SK-N-SH treated with all-trans-retinoic acid at 6 μM for 48 hours (cell line): ENCODE results near the gene ITPKB.

ENCODE experiments used
- ATAC-seq: fragments of 200-7000 bp; cut with Tn5 transposase; 3 replicates; pipeline ENCODE4 v1.9.1; 2020; ENCODE audit warnings: mild to moderate bottlenecking, moderate library complexity
- ARNTL ChIP-seq: fragments of 450-650 bp; formaldehyde crosslinking; IDR thresholded peaks from 2 replicates; pipeline ENCODE4 v1.5.0; 2020; ENCODE audit warnings: low read depth, mild to moderate bottlenecking, moderate library complexity, borderline replicate concordance
- BACH2 ChIP-seq: fragments of 250-450 bp; sonication (Bioruptor Pico); IDR thresholded peaks from 2 replicates; pipeline ENCODE4 v1.9.0; 2021; ENCODE audit warnings: mild to moderate bottlenecking, borderline replicate concordance
- CSDC2 ChIP-seq: fragments of 250-450 bp; sonication (Bioruptor Pico); IDR thresholded peaks from 2 replicates; pipeline ENCODE4 v1.5.0; 2020; ENCODE audit warnings: mild to moderate bottlenecking, moderate library complexity
- ESRRG ChIP-seq: fragments of 250-450 bp; sonication (Bioruptor Pico); IDR thresholded peaks from 2 replicates; pipeline ENCODE4 v1.6.1; 2021; ENCODE audit warnings: mild to moderate bottlenecking
- GLIS3 ChIP-seq: fragments of 250-450 bp; sonication (Bioruptor Pico); IDR thresholded peaks from 2 replicates; pipeline ENCODE4 v1.5.0; 2020; ENCODE audit warnings: mild to moderate bottlenecking, moderate library complexity
- ISL1 ChIP-seq: fragments of 250-450 bp; sonication (Bioruptor Pico); IDR thresholded peaks from 2 replicates; pipeline ENCODE4 v2.1.2; 2022; ENCODE audit warnings: mild to moderate bottlenecking, moderate library complexity
- OSR1 ChIP-seq: fragments of 250-450 bp; sonication (Bioruptor Pico); IDR thresholded peaks from 2 replicates; pipeline ENCODE4 v1.8.0; 2022; ENCODE audit warnings: moderate library complexity, mild to moderate bottlenecking, inconsistent platforms
- PPARA ChIP-seq: fragments of 250-450 bp; sonication (Bioruptor Pico); IDR thresholded peaks from 2 replicates; pipeline ENCODE4 v1.5.0; 2020; ENCODE audit warnings: mild to moderate bottlenecking, borderline replicate concordance
- RARB ChIP-seq: fragments of 250-450 bp; sonication (Bioruptor Pico); IDR thresholded peaks from 2 replicates; pipeline ENCODE4 v1.8.0; 2021; ENCODE audit warnings: mild to moderate bottlenecking, moderate library complexity
- SNAI2 ChIP-seq: fragments of 250-450 bp; sonication (Bioruptor Pico); IDR thresholded peaks from 2 replicates; pipeline ENCODE4 v1.5.0; 2020; ENCODE audit warnings: mild to moderate bottlenecking, moderate library complexity
- TCF4 ChIP-seq: fragments of 250-450 bp; sonication (Bioruptor Pico); IDR thresholded peaks from 2 replicates; pipeline ENCODE4 v1.8.0; 2021; ENCODE audit warnings: mild to moderate bottlenecking, moderate library complexity, borderline replicate concordance
- TOX ChIP-seq: fragments of 250-450 bp; sonication (Bioruptor Pico); IDR thresholded peaks from 2 replicates; pipeline ENCODE4 v1.8.0; 2021; ENCODE audit warnings: mild to moderate bottlenecking, moderate library complexity, borderline replicate concordance
- ZC3H10 ChIP-seq: fragments of 250-450 bp; sonication (Bioruptor Pico); IDR thresholded peaks from 2 replicates; pipeline ENCODE4 v1.5.1; 2021; ENCODE audit warnings: mild to moderate bottlenecking, moderate library complexity
- ZFP3 ChIP-seq: fragments of 250-450 bp; sonication (Bioruptor Pico); IDR thresholded peaks from 2 replicates; pipeline ENCODE4 v1.5.0; 2020; ENCODE audit warnings: mild to moderate bottlenecking, moderate library complexity
- ZFP30 ChIP-seq: fragments of 450-650 bp; formaldehyde crosslinking; IDR thresholded peaks from 2 replicates; pipeline ENCODE4 v1.5.0; 2022; ENCODE audit warnings: mild to moderate bottlenecking, moderate library complexity
- ZNF565 ChIP-seq: fragments of 450-650 bp; formaldehyde crosslinking; conservative IDR thresholded peaks from 2 replicates; pipeline ENCODE4 v1.5.0; 2020; ENCODE audit warnings: low read depth, mild to moderate bottlenecking, moderate library complexity
- ZNF70 ChIP-seq: fragments of 450-650 bp; formaldehyde crosslinking; IDR thresholded peaks from 2 replicates; pipeline ENCODE4 v1.5.0; 2020; ENCODE audit warnings: mild to moderate bottlenecking, moderate library complexity
- ZNF8 ChIP-seq: fragments of 450-650 bp; formaldehyde crosslinking; IDR thresholded peaks from 2 replicates; pipeline ENCODE4 v1.5.0; 2020; ENCODE audit warnings: mild to moderate bottlenecking, moderate library complexity
- TF ChIP-seq, protein P1 (sequence below): fragments of 250-450 bp; sonication (Bioruptor Pico); IDR thresholded peaks from 2 replicates; pipeline ENCODE4 v1.5.0; 2020; ENCODE audit warnings: mild to moderate bottlenecking, moderate library complexity
- TF ChIP-seq, protein P2 (sequence below): fragments of 250-450 bp; sonication (Bioruptor Pico); IDR thresholded peaks from 2 replicates; pipeline ENCODE4 v1.8.0; 2020; ENCODE audit warnings: mild to moderate bottlenecking, moderate library complexity, borderline replicate concordance
- TF ChIP-seq, protein P3 (sequence below): fragments of 250-450 bp; sonication (Bioruptor Pico); IDR thresholded peaks from 2 replicates; pipeline ENCODE4 v1.8.0; 2021; ENCODE audit warnings: low read depth, mild to moderate bottlenecking, moderate library complexity, borderline replicate concordance
- TF ChIP-seq, protein P4 (sequence below): fragments of 250-450 bp; sonication (Bioruptor Pico); IDR thresholded peaks from 2 replicates; pipeline ENCODE4 v1.5.1; 2020; ENCODE audit warnings: low read depth, mild to moderate bottlenecking, moderate library complexity
- TF ChIP-seq, protein P5 (sequence below): fragments of 250-450 bp; sonication (Bioruptor Pico); IDR thresholded peaks from 2 replicates; pipeline ENCODE4 v1.5.1; 2021; ENCODE audit warnings: mild to moderate bottlenecking, moderate library complexity

The ITPKB gene

DNA sequence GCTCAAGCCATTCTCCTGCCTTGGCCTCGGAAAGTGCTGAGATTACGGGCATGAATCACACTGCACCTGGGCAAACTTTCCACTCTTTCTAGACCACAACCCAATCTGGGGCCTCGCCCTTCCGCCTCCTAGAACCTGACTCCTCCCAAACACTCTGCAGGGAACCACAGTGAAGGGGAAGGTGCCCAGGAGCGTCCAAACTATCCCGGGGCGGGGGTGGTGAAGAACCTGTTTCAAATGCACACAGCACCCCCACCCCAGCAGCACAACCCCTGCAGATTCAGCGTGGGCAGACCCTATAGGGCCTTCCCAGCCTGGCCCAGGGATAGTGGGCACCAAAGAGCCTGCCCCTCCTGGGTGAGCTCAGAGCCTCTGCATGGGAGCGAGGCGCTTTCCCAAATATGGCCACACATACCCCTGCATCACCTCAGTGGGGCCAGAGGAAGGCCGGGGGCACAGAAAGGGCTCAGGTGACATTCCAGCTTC is 103.6 kb downstream of the ITPKB start:
- no peak for ATAC-seq
- TF ChIP-seq GLIS3 (CRISPR knock-in tag) (no peak), ESRRG (CRISPR knock-in tag) (no peak), TOX (CRISPR knock-in tag) (no peak), SNAI2 (CRISPR knock-in tag) (no peak), RARB (CRISPR knock-in tag) (no peak), ZNF70 (CRISPR knock-in tag) (no peak), OSR1 (no peak), ISL1 (CRISPR knock-in tag) (no peak), ZC3H10 (CRISPR knock-in tag) (no peak)
- TF ChIP-seq, protein P1, sequence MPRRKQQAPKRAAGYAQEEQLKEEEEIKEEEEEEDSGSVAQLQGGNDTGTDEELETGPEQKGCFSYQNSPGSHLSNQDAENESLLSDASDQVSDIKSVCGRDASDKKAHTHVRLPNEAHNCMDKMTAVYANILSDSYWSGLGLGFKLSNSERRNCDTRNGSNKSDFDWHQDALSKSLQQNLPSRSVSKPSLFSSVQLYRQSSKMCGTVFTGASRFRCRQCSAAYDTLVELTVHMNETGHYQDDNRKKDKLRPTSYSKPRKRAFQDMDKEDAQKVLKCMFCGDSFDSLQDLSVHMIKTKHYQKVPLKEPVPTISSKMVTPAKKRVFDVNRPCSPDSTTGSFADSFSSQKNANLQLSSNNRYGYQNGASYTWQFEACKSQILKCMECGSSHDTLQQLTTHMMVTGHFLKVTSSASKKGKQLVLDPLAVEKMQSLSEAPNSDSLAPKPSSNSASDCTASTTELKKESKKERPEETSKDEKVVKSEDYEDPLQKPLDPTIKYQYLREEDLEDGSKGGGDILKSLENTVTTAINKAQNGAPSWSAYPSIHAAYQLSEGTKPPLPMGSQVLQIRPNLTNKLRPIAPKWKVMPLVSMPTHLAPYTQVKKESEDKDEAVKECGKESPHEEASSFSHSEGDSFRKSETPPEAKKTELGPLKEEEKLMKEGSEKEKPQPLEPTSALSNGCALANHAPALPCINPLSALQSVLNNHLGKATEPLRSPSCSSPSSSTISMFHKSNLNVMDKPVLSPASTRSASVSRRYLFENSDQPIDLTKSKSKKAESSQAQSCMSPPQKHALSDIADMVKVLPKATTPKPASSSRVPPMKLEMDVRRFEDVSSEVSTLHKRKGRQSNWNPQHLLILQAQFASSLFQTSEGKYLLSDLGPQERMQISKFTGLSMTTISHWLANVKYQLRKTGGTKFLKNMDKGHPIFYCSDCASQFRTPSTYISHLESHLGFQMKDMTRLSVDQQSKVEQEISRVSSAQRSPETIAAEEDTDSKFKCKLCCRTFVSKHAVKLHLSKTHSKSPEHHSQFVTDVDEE (CRISPR knock-in tag) = no peak
- TF ChIP-seq, protein P2, sequence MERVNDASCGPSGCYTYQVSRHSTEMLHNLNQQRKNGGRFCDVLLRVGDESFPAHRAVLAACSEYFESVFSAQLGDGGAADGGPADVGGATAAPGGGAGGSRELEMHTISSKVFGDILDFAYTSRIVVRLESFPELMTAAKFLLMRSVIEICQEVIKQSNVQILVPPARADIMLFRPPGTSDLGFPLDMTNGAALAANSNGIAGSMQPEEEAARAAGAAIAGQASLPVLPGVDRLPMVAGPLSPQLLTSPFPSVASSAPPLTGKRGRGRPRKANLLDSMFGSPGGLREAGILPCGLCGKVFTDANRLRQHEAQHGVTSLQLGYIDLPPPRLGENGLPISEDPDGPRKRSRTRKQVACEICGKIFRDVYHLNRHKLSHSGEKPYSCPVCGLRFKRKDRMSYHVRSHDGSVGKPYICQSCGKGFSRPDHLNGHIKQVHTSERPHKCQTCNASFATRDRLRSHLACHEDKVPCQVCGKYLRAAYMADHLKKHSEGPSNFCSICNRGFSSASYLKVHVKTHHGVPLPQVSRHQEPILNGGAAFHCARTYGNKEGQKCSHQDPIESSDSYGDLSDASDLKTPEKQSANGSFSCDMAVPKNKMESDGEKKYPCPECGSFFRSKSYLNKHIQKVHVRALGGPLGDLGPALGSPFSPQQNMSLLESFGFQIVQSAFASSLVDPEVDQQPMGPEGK (CRISPR knock-in tag) = no peak

DNA sequence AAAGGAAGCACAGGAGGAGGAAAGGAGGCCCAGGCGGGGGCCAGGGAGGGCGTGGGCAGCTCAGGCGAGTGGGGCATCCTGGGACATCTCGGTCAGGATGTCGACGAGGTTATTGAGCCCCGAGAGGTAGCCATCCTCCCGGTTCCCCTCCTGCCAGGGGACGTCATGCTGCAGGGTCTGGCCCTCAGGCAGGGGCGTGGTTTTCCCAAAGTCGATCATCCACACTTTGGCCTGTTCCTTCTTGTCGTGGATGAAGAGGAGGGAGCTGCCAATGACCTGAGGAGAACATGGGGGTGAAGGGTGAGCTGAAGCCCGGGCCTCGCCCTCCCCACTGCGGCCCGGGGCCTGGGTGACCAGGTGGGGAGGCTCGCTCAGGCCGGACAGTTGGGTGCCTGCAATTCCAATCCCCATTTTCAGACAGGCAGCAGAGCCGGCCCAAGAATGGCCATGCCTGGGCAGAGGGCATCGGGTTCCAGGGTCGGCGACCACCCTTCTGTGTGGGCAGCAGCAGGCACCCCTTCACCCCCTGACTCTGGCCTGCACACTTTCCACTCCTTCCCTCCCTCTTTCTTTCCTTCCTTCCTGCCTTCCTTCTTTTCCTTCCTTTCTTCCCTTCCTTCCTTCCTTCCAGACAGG is 104.4 kb downstream of the ITPKB start:
- no peak for TF ChIP-seq ZFP3
- TF ChIP-seq OSR1 = no peak
- TF ChIP-seq ESRRG (CRISPR knock-in tag) = no peak
- no peak for TF ChIP-seq ZNF8 (CRISPR knock-in tag)
- TF ChIP-seq ZNF565 (CRISPR knock-in tag) = no peak
- TF ChIP-seq SNAI2 (CRISPR knock-in tag) = no peak
- TF ChIP-seq ZC3H10 (CRISPR knock-in tag) = no peak
- no peak for TF ChIP-seq TOX (CRISPR knock-in tag)
- no peak for TF ChIP-seq ZNF70 (CRISPR knock-in tag)
- TF ChIP-seq, protein P3, sequence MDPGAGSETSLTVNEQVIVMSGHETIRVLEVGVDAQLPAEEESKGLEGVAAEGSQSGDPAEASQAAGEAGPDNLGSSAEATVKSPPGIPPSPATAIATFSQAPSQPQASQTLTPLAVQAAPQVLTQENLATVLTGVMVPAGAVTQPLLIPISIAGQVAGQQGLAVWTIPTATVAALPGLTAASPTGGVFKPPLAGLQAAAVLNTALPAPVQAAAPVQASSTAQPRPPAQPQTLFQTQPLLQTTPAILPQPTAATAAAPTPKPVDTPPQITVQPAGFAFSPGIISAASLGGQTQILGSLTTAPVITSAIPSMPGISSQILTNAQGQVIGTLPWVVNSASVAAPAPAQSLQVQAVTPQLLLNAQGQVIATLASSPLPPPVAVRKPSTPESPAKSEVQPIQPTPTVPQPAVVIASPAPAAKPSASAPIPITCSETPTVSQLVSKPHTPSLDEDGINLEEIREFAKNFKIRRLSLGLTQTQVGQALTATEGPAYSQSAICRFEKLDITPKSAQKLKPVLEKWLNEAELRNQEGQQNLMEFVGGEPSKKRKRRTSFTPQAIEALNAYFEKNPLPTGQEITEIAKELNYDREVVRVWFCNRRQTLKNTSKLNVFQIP (CRISPR knock-in tag) = no peak
- no peak for TF ChIP-seq RARB (CRISPR knock-in tag)
- TF ChIP-seq ARNTL (CRISPR knock-in tag) = no peak
- TF ChIP-seq ZFP30 (CRISPR knock-in tag) = no peak
- no peak for TF ChIP-seq GLIS3 (CRISPR knock-in tag)
- TF ChIP-seq PPARA = no peak
- TF ChIP-seq, protein P4, sequence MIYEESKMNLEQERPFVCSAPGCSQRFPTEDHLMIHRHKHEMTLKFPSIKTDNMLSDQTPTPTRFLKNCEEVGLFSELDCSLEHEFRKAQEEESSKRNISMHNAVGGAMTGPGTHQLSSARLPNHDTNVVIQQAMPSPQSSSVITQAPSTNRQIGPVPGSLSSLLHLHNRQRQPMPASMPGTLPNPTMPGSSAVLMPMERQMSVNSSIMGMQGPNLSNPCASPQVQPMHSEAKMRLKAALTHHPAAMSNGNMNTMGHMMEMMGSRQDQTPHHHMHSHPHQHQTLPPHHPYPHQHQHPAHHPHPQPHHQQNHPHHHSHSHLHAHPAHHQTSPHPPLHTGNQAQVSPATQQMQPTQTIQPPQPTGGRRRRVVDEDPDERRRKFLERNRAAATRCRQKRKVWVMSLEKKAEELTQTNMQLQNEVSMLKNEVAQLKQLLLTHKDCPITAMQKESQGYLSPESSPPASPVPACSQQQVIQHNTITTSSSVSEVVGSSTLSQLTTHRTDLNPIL (CRISPR knock-in tag) = no peak
- TF ChIP-seq, protein P5, sequence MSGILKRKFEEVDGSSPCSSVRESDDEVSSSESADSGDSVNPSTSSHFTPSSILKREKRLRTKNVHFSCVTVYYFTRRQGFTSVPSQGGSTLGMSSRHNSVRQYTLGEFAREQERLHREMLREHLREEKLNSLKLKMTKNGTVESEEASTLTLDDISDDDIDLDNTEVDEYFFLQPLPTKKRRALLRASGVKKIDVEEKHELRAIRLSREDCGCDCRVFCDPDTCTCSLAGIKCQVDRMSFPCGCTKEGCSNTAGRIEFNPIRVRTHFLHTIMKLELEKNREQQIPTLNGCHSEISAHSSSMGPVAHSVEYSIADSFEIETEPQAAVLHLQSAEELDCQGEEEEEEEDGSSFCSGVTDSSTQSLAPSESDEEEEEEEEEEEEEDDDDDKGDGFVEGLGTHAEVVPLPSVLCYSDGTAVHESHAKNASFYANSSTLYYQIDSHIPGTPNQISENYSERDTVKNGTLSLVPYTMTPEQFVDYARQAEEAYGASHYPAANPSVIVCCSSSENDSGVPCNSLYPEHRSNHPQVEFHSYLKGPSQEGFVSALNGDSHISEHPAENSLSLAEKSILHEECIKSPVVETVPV (CRISPR knock-in tag) = no peak
- ATAC-seq = peak; percentile 9

DNA sequence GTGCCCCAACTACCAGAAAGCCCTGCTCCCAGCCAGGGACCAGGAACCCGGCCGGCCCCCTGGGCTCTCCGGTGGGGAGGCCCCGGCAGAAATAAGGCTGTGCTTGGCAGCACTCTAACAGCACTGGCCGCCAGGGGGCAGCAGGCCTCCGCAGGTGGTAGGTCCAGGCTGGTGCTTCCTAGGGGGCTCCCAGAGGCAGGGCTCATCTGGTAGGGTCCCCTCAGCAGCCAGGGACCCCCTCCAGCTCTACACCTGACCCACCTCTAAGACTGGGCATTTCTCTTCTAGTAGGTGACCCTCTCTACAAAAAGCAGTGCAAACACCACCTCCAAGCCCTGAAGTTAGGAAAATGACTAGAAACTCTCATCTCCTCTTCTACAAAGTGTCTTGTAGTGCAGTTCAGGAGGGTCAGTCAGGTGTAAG is 104.9 kb downstream of the ITPKB start:
- peak; percentile 96 for ATAC-seq
- TF ChIP-seq PPARA (no peak), TCF4 (CRISPR knock-in tag) (no peak), ARNTL (CRISPR knock-in tag) (no peak), GLIS3 (CRISPR knock-in tag) (no peak), ZFP30 (CRISPR knock-in tag) (no peak), ESRRG (CRISPR knock-in tag) (no peak), SNAI2 (CRISPR knock-in tag) (no peak), CSDC2 (CRISPR knock-in tag) (no peak), BACH2 (CRISPR knock-in tag) (no peak)
- TF ChIP-seq, protein P4 (CRISPR knock-in tag) = no peak
- TF ChIP-seq, protein P5 (CRISPR knock-in tag) = no peak
- TF ChIP-seq, protein P3 (CRISPR knock-in tag) = no peak
